T-helper 9 cell (primary cell): ENCODE measurements around the gene PML.

ENCODE experiments used
- DNase-seq: peaks from one replicate; pipeline ENCODE4 v3.0.0-alpha.2; 2020
- total RNA-seq, 2 donors: gene quantifications; one replicate each; lab custom pipeline; 2026; lab: John Stamatoyannopoulos, UW

The PML gene, protein sequence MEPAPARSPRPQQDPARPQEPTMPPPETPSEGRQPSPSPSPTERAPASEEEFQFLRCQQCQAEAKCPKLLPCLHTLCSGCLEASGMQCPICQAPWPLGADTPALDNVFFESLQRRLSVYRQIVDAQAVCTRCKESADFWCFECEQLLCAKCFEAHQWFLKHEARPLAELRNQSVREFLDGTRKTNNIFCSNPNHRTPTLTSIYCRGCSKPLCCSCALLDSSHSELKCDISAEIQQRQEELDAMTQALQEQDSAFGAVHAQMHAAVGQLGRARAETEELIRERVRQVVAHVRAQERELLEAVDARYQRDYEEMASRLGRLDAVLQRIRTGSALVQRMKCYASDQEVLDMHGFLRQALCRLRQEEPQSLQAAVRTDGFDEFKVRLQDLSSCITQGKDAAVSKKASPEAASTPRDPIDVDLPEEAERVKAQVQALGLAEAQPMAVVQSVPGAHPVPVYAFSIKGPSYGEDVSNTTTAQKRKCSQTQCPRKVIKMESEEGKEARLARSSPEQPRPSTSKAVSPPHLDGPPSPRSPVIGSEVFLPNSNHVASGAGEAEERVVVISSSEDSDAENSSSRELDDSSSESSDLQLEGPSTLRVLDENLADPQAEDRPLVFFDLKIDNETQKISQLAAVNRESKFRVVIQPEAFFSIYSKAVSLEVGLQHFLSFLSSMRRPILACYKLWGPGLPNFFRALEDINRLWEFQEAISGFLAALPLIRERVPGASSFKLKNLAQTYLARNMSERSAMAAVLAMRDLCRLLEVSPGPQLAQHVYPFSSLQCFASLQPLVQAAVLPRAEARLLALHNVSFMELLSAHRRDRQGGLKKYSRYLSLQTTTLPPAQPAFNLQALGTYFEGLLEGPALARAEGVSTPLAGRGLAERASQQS
- total RNA-seq, result 36.7 reads per million in 2 donors

DNA sequence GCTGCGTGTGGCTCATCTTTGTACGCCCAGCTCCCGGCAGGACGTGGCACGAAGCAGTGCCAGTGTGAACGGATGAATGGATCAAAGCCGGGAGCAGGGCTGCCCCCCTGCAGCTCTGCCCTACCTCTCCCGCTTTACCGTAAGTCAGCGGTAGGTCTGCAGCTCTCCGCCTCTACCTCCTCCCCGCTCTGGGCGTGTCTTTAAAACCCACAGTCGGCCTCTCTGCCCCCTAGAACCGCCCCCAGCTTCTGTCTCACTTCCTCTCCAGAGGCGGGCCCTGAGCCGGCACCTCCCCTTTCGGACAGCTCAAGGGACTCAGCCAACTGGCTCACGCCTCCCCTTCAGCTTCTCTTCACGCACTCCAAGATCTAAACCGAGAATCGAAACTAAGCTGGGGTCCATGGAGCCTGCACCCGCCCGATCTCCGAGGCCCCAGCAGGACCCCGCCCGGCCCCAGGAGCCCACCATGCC is at the start of gene PML:
TSS of gene PML (plus strand) at position 304 of the 471 bp plus-strand sequence. CDS start at position 401, 97 bp downstream.
- peak; percentile 85 for DNase-seq

DNA sequence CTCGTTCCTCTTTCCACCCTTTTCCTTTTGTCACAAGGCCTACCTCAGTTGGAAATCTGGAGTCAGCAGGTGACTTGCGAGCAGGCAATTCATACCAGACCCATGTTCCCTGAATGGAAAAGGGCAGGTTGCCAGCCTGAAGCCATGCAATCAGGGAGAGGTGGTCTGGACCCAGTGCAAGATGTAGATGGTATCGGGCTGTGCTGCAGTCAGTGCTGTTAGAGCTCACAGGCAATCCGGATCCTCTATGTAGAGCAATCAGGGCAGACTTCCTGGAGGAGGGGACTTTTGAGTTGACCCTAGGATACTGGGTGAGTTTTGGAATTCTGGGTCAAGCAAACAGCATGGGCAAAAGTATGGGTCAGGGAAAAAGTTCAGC is 49.4 kb upstream of the PML start:
- DNase-seq, result no peak

DNA sequence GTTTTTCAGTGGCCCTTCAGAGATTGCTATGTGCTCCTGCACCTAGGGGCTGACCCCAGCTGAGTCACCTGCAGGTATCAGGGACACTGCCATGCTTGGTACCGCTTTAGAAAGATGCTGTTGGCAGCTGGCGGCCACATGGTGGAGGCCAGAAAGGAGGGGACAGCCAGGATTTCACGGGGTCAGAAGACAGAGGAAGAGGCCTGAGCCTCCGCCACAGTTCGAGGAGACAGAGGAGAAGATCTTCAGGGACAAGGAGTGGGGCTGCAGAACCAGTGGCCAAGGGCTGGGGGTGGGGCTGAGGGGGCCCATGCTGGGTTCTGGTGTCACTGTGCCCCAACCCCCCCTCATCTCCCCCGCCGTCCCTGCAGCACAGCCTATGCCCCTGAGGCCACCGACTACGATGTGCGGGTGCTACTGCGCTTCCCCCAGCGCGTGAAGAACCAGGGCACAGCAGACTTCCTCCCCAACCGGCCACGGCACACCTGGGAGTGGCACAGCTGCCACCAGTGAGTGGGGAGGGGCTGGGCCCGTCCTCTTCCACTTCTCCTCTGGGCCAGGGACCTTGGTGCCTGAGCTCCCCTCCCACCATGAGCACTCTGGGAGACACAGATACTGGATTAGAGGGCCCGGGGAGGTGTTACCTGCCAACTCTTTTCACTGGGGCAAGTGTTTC is 48.3 kb upstream of the PML start:
- no peak for DNase-seq

DNA sequence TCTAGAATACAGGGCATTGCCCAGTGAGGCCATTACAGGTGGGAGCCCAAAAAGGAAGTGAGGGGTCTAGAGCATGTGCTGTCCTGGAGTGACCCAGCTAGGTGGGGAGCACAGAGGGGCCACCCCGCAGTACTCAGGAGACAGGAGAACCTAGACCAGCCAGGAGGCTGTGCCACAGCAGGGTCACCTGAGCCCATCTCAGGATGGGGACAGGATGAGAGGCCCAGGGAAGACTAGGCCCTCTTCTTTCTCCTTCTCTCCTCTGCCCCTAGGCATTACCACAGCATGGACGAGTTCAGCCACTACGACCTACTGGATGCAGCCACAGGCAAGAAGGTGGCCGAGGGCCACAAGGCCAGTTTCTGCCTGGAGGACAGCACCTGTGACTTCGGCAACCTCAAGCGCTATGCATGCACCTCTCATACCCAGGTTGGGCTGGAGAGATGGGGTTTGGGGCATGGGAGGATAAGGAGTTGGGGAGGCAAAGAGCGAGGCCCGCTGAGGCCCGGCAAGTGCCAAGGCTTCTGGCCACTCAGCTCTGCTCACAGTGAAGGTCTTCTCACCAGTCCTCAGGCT is 47.6 kb upstream of the PML start:
- no peak for DNase-seq

DNA sequence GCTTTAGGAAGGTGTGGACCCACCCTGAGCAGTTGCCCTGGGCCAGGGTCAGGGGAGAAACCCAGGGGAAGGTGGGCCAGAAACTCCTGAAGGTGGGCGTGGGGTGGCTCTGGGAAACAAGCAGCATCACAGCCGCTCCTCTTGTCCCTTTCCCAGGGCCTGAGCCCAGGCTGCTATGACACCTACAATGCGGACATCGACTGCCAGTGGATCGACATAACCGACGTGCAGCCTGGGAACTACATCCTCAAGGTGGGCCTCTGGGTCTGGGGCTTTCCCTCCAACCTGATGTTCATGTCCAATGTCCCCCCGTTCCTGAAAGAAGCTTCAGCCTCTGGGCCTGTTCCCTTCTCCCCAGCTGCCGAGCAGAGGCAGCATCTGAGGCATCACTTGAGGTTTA is 46.9 kb upstream of the PML start:
- DNase-seq, result no peak

DNA sequence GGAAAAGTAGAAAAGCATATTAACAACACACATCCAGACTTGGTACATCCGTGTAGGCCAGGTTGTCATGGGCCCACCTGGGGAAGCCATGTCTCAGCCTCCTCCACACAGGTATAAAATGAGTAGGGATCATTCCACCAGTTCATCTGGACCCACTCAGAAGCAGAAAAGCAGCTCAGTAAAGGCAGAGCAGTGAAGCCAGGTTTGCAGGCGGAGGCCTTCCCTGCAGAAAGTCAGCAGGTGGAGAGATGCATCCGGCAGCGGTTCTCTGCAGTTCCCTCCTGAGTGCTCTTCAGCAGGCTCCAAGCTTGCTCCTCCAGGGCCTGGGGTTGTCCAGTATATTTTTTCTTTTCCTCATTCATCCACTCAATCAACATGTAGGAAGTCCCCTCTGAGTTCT is 46.1 kb upstream of the PML start:
- DNase-seq, result no peak

DNA sequence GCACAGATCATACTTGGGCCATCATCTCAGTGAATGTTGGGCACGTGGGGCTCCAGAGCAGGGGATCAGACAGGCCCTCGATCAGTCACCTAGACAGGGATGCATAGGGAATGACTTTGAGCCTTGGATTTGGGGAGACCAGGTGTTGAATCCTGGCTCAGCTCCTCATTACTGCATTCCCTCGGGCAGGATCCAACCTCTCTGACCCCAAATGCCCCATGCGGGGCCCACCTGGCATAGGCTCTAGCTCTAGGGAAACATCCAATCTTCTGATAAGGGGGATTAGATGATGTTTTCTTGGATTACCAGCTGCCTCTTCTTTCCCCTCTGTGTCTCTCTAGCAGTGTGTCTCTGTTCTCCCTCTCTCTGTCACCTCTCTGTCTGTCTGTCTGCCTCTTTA is 45.5 kb upstream of the PML start:
- DNase-seq, result no peak

DNA sequence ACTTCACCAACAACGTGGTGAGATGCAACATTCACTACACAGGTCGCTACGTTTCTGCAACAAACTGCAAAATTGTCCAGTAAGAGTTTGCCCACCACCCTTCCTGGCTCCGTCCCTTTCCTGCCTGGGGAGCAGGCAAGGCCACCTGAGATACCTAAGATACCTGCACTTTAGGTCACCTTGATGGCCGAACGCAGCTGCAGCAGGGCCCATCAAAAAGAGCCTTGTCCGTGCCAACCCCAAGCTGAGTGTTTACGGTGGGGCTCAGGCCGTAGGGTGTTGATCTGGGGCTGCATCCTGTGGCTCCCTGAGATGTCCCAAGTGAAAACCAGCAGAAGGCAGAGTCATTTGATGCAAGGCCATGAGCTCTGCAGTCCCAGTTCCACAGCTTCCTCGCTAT is 45.0 kb upstream of the PML start:
- DNase-seq, result no peak

DNA sequence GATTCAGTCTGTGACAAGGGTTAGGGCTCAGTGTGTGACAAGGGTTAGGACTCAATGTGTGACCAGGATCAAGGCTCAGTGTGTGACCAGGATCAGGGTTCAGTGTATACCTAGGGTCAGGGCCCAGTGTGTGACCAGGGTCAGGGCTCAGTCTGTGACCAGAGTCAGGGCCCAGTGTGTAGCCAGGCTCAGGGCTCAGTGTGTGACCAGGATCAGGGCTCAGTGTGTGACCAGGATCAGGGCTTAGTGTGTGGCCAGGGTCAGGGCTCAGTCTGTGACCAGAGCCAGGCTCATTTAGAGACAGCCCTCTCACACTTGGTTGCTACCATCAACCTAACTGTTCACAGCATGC is 44.1 kb upstream of the PML start:
- DNase-seq, result no peak

DNA sequence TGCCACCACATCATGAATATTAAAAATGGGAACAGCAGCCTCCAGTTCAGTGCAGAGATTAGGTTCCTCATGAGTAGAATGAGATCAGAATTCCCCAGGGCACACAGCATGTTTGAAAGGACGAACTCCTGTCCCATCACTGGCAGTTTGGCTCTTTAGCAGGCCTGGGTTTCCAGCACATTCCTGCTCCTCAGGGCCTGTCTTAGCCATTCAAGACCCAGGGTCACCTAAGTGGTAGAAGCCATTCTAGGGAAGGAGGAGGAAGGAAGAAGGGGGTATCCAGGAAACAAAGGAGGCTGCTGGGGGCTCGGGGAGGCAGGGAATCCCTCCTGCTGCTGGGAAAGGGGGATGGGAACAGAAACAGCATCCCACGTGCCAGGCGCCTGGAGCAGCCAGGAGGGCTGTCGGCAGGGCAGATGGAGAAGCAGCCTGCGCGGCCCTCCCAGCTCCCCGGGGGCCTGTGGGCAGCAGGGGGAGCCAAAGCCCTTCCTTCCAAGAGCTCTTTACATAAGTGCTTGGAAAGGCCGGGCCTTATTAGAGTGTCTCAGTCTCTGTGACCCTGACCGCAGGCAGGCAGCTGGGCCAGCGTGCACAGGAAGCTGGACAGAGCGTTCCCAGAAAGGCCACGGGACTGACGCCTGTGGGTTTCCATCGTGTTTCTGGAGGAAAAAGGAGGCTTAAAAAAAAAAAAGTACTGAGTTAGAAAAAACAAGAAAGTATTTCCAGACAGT is 43.5 kb upstream of the PML start:
- DNase-seq, result peak; percentile 62

DNA sequence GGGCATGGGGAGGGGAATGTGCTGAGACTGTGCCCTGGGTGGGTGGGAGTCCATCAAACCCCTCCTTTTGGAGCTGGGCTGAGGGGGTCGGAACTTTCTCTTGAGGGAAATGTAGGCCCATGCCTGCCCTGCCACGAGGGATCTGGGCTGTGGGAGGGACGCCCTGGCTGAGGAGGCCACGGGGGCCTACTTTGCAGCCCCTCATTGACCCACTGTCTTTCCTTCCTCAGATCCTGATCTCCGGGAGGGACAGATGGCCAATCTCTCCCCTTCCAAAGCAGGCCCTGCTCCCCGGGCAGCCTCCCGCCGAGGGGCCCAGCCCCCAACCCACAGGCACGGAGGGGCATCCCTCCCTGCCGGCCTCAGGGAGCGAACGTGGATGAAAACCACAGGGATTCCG is 42.9 kb upstream of the PML start:
- no peak for DNase-seq

DNA sequence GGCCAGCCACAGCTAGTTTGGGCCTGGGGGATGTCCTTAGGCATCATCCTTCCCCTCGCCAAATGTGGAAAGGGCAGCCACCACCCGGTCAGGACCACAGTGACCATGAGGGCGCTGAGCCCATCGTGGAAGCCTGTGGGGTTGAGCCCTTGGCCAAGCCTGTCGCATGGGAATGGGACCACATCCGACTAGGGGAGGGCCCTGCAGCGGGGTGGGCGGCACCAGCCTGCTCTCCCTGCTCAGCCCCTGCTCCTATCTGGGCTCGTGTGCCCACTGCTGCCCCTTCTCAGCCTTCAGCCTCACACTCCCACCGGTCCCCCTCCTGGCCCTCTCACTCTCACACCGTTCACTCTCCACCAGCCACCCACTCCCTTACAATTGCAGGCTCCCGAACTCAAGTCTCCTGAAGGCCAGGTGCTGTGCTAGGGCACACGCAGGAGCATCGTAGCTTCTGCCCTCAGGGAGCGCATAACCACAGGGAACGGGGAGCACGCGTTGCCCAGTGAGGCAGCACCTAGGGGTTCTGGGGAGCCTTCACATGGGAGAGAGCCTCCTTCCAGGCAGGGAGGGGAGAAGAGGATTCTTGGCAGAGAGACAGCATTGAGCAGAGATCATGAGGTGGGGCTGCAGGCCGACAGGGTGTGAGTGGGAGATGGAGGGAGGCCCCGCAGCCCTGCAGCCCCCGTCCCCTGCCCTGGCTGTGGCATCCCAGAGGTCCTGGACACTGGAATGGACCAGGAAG is 42.2 kb upstream of the PML start:
- no peak for DNase-seq

DNA sequence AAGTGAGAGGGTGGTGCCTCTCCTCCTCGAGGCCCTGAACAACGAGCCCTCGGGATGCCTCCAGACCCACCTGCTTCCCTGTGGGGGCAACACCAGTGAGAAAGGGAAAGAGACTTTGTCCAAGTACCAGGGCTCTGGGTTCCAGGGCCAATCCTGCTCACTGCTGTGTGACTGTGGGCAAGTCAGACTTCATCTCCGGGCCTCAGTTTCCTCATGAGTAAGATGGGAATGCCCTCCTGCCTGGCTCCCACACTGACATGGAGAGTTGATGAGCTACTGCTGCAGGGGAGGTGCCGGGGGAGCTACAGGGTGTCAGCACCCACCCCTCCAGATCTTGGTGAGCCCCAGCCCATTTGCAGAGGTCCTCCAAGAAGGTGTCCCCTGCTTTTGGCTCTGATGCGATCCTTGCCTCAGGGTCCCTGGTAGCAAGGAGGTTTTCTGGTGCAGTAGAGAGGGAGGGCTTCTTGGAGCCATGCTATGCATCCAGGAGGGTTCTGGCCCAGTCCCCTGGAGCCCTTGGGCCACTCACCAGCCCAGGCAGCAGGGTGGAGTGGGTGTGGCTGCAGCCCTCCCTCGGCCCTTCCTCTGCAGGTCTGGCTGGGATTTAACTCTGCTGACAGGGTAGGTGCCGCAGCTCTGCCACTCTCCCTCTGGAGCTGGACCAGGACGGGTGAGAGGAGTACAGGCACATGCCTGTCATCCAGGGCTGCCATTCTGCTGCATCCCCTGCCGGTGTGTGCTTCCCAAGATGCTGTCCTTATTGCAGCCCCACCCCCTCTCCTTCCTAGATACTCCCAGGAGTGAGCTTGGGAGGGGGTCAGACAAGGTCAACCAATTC is 41.4 kb upstream of the PML start:
- DNase-seq, result no peak

DNA sequence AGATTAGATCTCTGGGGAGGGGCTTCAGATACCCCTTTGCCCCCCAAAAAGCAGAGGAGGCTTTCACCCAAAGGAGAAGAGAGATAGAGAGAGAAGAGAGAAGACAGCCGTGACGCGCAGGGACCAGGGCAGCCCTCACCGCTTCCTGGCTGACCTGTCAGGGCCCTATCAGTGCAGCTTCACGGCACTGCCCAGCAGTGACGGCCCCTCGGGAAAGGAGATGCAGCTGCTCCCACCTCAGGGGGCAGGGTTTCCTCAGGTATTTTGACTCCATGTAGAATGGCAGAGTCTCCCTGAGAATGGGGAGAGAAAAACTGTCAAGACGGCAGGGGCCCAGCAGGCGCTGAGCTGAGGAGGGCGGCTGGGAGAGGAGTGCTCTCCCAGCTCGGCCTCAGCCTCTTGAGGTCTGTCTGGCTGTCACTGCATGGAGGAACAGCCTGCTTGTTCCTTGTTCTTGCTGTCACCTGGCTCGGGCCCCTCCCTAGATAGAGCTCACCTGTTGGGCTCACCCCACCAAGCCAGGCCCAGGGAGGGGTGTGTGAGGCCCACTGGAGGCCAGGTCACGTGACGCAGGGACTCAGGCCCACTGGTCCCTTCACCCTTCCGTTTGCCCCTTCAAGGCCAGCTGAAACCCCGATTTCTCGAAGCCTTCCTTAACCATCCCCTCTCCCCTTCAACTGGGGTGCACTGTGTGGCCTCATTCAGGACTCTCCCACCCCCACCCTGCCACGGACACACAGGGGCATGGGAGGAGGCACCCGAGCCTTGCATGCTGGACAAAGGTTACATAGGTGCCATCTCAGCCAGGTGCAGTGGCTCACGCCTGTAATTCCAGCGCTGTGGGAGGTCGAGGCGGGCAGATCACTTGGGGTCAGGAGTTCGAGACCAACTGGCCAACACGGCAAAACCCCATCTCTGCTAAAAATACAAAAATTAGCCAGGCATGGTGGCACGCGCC is 40.0 kb upstream of the PML start:
- DNase-seq, result no peak

DNA sequence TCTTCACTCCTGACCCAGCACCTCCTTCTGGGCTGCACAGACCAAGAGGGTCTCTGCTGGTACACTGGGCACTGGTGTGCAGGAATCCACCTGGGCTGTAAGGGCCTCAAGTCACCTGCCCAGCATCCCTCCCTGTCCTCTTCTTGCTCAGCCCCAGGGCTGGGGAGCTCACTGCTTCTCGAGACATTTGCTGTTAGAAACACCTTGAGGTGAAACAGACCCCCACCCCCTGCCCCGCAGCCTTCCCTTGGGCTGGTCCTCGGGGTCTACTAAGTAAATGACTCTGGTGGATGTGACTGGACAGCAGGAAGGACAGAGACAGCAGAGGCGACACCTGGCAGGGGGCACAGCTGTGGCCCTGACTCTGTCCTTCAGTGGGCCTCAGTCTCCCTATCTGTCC is 39.2 kb upstream of the PML start:
- no peak for DNase-seq

DNA sequence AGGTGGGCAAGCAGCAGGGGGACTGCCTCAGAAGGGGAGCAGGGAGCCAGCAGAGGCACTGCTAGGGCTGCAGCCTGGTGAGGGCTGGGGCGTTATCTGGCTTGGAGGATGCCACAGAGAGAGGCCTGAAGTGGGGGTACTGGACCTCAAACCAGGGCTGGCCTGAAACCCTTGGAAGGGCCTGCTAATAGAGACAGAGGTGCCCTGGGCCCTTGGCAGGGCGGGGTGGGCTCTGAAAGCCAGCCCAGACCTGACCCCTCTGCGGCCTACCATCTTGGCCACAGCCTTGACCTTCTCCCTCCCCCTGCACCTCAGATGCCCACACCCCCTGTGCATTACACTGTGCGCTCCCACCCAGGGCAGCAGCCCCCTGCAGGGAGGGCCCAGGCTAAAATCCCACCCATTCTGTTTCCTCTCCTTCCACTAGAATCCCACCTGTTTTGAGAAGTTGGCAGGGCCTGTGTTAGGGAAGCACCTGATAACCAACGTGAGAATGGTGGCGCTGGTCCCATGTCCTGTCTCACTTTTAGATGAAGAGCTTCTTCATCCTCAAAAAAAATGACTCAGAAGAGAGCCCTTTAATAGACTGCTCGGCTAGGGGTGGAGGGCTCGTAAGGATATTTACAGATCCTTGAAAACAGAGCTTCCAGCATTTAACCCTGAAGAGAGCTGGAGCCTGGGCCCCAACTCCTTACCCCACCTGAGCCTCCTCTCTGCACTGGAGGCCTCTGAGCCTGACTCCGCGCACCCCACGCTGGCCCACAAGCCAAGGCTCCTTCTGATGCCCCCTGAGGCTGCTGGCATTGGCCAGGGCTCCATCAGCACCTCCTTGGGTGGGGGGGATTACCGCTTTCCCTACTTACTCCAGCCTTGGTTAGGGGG is 38.4 kb upstream of the PML start:
- DNase-seq, result no peak

DNA sequence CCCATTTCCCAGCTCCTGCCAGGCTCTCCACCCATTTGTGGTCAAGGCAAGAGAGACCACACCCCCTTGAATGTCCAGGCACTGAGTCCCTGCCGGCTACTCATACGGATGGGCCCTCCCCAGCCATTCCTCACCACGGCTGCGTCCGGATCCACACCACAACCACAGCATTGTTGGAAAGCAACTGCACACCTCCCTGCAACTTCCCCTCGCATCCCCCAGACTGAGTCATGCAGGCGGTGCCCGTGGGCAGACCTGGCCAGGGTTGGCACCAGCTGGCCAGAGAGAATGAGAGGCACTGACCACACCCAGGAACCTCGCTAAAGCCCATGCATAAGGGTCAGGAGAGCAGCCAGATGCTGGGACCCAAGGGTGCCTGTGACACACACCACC is 37.8 kb upstream of the PML start:
- no peak for DNase-seq

DNA sequence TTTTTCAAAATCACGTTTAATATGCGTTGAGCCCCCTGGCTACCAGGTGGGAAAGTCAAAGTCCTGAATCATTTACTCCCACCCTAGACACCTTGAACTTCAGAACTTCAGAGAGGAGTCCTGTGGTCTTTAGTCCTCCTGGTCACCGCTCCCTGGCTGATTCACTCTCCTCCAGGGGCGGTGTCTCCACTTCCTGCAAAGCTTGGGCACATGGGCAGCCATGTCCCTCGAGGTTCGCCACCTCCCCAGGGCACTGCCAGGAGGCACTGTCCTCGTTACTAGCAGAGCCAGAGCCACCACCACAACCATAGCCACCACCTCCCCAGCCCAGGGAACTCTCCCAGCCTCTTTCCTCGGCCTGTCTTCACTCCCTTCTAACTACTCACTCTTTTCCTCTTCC is 37.2 kb upstream of the PML start:
- DNase-seq, result no peak
